HUES64 (cell line): ENCODE data around the gene CFAP61.
"Not testable (repeated sequence)": the region's sequence is repeated elsewhere in the genome, so short reads cannot be mapped to it uniquely, and the experiment has no call there.

Source experiments
- H3K27ac ChIP-seq: 2 replicates; pipeline ENCODE4 v1.7.0; 2013; ENCODE audit warnings: low read depth, low read length, inconsistent platforms
- H3K27me3 ChIP-seq: 2 replicates; pipeline ENCODE4 v1.6.1; 2013; ENCODE audit warnings: mild to moderate bottlenecking, low read length; ENCODE audit not compliant: insufficient read depth
- H3K36me3 ChIP-seq: 2 replicates; pipeline ENCODE4 v1.6.1; 2013; ENCODE audit warnings: mild to moderate bottlenecking, low read length; ENCODE audit not compliant: insufficient read depth
- H3K4me1 ChIP-seq: 2 replicates; pipeline ENCODE4 v1.6.1; 2013; ENCODE audit warnings: mild to moderate bottlenecking, low read length, moderate library complexity; ENCODE audit not compliant: insufficient read depth
- H3K4me3 ChIP-seq: 2 replicates; pipeline ENCODE4 v1.5.1; 2013; ENCODE audit warnings: mild to moderate bottlenecking, low read length, moderate library complexity
- H3K9ac ChIP-seq: 2 replicates; pipeline ENCODE4 v1.6.1; 2013; ENCODE audit warnings: mild to moderate bottlenecking, low read depth, low read length
- H3K9me3 ChIP-seq: 2 replicates; pipeline ENCODE4 v1.6.1; 2013; ENCODE audit warnings: low read depth, low read length; ENCODE audit not compliant: insufficient read depth
- WGBS: fragments of 150-250, 120-280 bp; methylation state at CpG from one replicate; pipeline ENCODE4 v1.1.7; 2013; ENCODE audit warnings: missing lambda C conversion rate; 5-methylcytosine and 5-hydroxymethylcytosine counted together

Gene CFAP61

DNA sequence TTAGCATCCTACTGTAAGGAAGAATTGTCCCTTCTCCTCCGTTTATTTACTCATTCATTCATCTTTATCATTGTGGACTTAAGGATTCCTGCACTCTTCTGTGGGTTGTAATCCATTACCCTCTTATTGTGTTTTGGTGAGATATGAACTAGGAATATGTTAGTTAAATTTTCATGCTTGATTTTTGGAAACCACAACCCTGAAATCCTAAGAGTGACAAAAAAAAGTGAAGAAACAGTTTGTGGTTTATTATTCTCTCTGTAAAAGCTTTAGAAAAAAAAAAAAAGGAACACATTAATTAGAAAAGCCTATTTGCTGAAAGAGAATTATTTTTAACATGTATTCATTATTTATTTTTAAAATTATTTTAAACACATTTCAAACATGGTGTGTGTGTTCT is 278.8 kb downstream of the CFAP61 start:
- H3K4me1 ChIP-seq = no peaks in the 10 kb centered on the region
- no peaks in the 10 kb centered on the region for H3K36me3 ChIP-seq
- H3K9me3 ChIP-seq = 0 out of 2 replicates have a peak, but pooled peaks cover 3% of the 10 kb centered on the region
- no peak overlapping the region for H3K27ac ChIP-seq
- H3K4me3 ChIP-seq = no peak overlapping the region
- no CpG with 5 or more reads among the region's 1 CpG for WGBS
- H3K27me3 ChIP-seq = no peaks in the 10 kb centered on the region
- H3K9ac ChIP-seq = no peak overlapping the region

DNA sequence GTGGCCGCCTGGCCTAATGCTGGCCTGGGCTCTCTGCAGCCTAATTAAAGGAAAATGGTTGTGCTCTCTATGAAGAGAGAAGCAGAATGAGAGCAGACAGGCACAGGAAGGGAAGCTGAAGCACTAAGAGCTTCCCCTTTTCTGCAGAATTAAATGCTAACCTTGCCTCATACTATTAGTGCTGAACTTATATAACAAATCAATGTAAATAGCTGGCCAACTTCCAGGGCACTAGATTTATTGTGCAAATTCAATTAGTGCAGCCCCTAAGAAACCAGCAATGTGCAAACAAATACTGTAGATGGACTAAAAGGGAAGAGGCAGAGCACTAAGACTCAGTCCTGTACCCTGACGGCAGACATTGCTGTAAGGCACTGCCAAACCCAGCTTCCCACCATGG is 279.5 kb downstream of the CFAP61 start:
- Histone ChIP-seq H3K4me3 (no peak overlapping the region), H3K27ac (no peak overlapping the region), H3K9ac (no peak overlapping the region), H3K4me1 (no peaks in the 10 kb centered on the region), H3K9me3 (0 out of 2 replicates have a peak, but pooled peaks cover 3% of the 10 kb centered on the region), H3K27me3 (no peaks in the 10 kb centered on the region), H3K36me3 (no peaks in the 10 kb centered on the region)
- 92% methylated on average over 2 of the region's 2 CpGs for WGBS

DNA sequence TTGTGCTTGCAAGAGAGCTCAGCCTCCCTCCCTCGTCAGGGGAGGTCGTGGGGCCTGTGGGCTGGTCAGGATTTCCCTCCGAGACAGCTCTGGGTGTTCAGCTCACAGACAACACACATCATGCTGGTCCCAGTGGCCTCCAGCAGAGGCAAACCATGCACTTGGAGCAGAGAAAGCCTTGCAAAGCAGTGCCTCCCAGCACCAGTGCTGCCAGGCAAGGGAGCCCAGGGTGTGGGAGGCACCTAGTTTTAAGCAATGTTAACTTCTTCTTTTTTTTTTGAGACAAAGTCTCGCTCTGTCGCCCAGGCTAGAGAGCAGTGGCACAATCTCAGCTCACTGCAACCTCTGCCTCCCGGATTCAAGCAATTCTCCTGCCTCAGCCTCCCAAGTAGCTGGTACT is 281.5 kb downstream of the CFAP61 start:
- Histone ChIP-seq H3K9me3 (0 out of 2 replicates have a peak, but pooled peaks cover 3% of the 10 kb centered on the region), H3K27me3 (no peaks in the 10 kb centered on the region), H3K27ac (no peak overlapping the region), H3K36me3 (no peaks in the 10 kb centered on the region), H3K4me3 (no peak overlapping the region), H3K4me1 (no peaks in the 10 kb centered on the region), H3K9ac (no peak overlapping the region)
- 94% methylated on average over 6 of the region's 6 CpGs for WGBS

DNA sequence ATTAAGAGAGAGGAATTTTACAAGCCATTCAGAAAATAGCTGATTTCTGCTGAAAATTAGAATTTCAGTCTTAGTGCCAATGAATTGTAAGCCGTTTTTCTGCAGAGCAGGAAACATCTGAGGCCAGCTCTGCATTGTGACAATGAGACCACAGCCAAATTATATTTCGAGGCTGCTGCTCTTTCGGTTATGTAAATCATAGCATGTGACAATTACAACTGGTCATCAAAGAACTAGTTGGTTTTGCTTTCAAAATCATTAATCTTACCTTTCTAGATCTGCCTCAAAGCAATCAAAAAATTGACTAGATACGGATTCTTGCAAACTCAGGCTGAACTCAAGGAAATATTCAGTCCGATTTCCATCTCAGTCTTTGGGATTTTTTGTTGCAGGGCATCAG is 282.2 kb downstream of the CFAP61 start:
- Histone ChIP-seq H3K27ac (no peak overlapping the region), H3K9ac (no peak overlapping the region), H3K4me3 (no peak overlapping the region), H3K36me3 (no peaks in the 10 kb centered on the region), H3K9me3 (0 out of 2 replicates have a peak, but pooled peaks cover 3% of the 10 kb centered on the region), H3K27me3 (no peaks in the 10 kb centered on the region), H3K4me1 (no peaks in the 10 kb centered on the region)
- 93% methylated on average over 5 of the region's 5 CpGs for WGBS

DNA sequence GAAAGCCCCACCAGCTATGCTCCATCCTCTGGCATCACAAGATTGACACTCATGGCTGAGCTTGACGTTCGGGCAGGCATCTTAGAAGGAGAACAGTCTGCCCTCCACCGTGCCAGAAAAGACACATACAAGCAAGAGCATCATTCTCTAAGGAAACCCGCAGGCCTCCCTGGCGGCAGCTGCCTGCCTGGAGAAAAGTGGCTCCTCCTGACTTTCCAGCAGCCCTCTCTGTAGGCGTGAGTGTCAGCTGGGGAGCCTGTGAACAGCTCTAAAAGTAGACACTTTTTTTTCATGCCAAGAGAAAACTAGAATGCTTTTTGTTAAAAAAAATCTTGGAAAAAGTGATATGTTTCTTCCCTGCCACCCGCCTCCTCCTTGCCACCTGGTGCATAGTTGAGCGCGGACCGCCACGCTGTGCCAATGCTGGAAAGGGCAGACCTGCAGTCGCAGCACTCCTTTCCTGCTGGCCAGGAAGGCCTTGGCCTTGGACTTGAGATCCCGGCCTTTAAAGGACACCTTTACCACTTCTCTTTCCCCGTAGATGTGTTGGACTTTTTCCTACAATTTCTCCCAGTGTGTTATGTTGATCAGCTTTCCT is 285.9 kb downstream of the CFAP61 start:
- H3K4me1 ChIP-seq = no peaks in the 10 kb centered on the region
- WGBS = 92% methylated on average over 14 of the region's 14 CpGs
- H3K4me3 ChIP-seq = no peak overlapping the region
- no peak overlapping the region for H3K9ac ChIP-seq
- no peaks in the 10 kb centered on the region for H3K36me3 ChIP-seq
- no peak overlapping the region for H3K27ac ChIP-seq
- H3K9me3 ChIP-seq = 0 out of 2 replicates have a peak, but pooled peaks cover 3% of the 10 kb centered on the region
- no peaks in the 10 kb centered on the region for H3K27me3 ChIP-seq

DNA sequence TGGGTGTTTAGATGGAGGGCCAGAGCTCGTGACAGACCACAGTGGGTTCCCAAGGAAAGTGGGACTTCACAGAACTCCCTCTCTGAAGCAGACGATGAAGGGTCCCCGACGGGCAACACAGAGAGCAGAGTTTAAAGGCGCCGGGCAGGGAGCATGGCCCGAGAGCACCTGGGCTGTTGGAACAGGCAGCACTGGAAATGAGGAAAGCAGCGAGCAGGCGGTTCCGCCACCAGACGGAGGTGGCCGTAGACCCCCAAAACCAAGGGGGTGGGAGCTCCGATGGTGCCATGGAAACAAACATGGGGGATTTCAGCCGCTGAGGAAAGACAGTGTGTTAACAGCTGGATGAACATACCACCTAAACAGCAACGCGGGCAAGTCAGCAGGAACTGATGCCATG is 288.1 kb downstream of the CFAP61 start:
- WGBS = 94% methylated on average over 16 of the region's 16 CpGs
- H3K27me3 ChIP-seq = no peaks in the 10 kb centered on the region
- H3K36me3 ChIP-seq = no peaks in the 10 kb centered on the region
- H3K9ac ChIP-seq = no peak overlapping the region
- H3K9me3 ChIP-seq = 0 out of 2 replicates have a peak, but pooled peaks cover 3% of the 10 kb centered on the region
- H3K4me1 ChIP-seq = no peaks in the 10 kb centered on the region
- no peak overlapping the region for H3K27ac ChIP-seq
- no peak overlapping the region for H3K4me3 ChIP-seq

DNA sequence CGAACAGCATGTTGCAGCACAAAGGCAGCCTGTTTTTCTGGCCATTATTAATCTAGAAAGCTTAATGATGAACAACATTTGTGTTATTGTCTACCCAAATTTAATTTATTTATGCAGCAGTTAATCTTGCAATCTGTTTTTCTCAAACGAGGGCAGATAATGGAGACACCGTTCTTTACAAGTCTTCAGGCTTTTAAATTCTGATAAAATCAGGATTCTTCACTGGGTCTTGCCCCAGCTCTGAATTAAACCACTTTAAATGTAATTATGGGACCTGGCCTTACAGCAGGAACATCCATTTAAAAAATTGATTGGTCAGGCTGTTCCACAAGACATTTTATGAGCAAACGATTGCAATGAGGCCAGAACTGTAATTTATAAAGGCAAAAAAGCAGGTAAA is 289.0 kb downstream of the CFAP61 start:
- WGBS = 93% methylated on average over 4 of the region's 4 CpGs
- H3K4me3 ChIP-seq = no peak overlapping the region
- no peak overlapping the region for H3K27ac ChIP-seq

DNA sequence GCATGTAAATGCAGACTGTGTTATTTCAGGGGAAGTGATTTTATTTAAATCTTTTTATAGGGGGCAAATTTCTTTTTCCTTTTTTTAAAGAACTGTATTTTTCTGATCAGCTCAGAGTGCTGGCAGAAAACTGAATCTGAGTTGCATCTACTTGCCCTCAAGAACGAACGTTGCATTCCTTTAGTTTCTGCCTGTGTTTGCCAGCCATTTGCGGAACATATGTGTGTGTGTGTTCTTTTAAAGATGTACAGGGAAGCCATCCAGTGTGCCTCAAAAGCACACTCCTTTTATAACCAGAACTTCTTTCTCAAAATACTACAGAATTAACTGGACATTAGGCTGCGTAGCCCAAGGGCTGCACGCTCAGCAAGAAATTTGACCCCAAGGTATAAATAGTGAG is 289.7 kb downstream of the CFAP61 start:
- 96% methylated on average over 5 of the region's 5 CpGs for WGBS
- H3K4me1 ChIP-seq = no peaks in the 10 kb centered on the region
- H3K36me3 ChIP-seq = no peaks in the 10 kb centered on the region
- no peaks in the 10 kb centered on the region for H3K9me3 ChIP-seq
- no peak overlapping the region for H3K4me3 ChIP-seq
- H3K27me3 ChIP-seq = no peaks in the 10 kb centered on the region
- H3K9ac ChIP-seq = no peak overlapping the region
- no peak overlapping the region for H3K27ac ChIP-seq

More for the DNA sequence above, 289.0 kb downstream of the CFAP61 start:
- Histone ChIP-seq H3K9ac (no peak overlapping the region), H3K27me3 (no peaks in the 10 kb centered on the region), H3K4me1 (no peaks in the 10 kb centered on the region), H3K9me3 (no peaks in the 10 kb centered on the region), H3K36me3 (no peaks in the 10 kb centered on the region)

DNA sequence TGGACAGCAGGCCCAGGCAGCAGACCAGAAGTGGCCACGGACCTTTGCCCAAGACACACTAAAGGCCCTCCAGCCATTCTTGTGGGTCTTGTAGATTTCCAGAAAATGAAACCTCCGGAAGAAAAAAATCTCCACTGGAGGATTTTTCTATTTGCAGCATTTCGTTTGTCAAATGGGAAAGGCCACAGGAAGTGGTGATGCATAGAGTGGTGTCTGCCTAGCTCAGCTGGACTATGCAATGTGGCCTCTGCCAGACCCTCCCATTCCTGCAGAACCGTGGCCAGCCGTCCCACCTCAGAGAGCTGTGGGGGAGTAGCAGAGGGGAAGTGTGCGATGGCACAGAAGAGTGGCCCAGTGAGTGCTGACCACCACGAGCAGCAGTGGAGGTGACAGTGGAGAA is 291.6 kb downstream of the CFAP61 start:
- 84% methylated on average over 7 of the region's 7 CpGs for WGBS
- Histone ChIP-seq H3K9me3 (no peaks in the 10 kb centered on the region), H3K4me3 (no peak overlapping the region), H3K27ac (no peak overlapping the region), H3K4me1 (no peaks in the 10 kb centered on the region), H3K9ac (no peak overlapping the region), H3K27me3 (no peaks in the 10 kb centered on the region), H3K36me3 (no peaks in the 10 kb centered on the region)

DNA sequence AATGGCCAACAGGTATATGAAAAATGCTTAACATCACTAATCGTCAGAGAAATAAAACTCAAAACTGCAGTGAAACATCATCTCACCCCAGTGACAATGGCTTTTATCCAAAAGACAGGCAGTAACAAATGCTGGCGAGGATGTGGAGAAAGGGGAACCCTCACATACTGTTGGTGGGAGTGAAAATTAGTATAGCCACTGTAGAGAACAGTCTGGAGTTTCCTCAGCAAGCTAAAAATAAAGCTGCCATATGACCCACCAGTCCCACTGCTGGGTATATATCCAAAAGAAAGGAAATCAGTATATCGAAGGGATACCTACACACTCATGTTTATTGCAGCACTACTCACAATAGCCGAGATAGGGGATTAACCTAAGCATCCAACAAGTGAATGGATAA is 292.1 kb downstream of the CFAP61 start:
- H3K36me3 ChIP-seq = no peaks in the 10 kb centered on the region
- no peak overlapping the region for H3K4me3 ChIP-seq
- no peak overlapping the region for H3K9ac ChIP-seq
- no peaks in the 10 kb centered on the region for H3K27me3 ChIP-seq
- H3K27ac ChIP-seq = no peak overlapping the region
- no peaks in the 10 kb centered on the region for H3K4me1 ChIP-seq
- 98% methylated on average over 3 of the region's 4 CpGs for WGBS
- no peaks in the 10 kb centered on the region for H3K9me3 ChIP-seq

DNA sequence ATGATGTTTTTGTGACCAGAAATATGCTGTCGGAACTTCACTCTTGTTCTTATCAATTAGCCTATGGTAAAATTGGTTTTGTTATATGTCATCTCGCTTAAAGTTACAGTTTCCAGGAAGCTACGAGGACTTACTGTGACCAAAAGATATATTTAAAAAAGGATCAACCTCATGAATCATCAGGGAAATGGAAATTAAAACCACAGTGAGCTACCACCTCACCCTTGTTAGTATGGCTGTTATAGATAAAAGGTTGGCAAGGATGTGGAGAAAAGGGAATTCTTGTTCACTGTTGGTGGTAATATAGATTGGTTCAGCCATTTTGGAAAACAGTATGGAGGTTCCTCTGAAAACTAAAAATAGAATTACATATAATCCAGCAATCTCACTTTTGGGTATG is 301.2 kb downstream of the CFAP61 start:
- Histone ChIP-seq H3K9ac (no peak overlapping the region), H3K27ac (no peak overlapping the region), H3K4me1 (no peaks in the 10 kb centered on the region), H3K9me3 (0 out of 2 replicates have a peak, but pooled peaks cover 2% of the 10 kb centered on the region), H3K4me3 (no peak overlapping the region), H3K36me3 (no peaks in the 10 kb centered on the region), H3K27me3 (peaks cover 3% of the 10 kb centered on the region; the same call in 1 of the 2 replicates)
- WGBS = 93% methylated on average over 1 of the region's 3 CpGs

DNA sequence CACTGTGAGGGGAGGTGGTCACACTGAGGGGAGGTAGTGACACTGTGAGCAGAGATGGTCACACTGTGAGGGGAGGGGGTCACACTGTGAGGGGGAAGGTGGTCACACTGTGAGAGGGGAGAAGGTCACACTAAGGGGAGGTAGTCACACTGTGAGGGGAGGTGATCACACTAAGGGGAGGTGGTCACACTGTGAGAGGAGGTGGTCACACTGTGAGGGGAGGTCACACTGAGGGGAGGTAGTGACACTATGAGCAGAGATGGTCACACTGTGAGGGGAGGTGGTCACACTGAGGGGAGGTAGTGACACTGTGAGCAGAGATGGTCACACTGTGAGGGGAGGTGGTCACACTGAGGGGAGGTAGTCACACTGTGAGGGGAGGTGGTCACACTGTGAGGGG is 303.2 kb downstream of the CFAP61 start:
- not testable (repeated sequence) for H3K9me3 ChIP-seq, H3K36me3 ChIP-seq, H3K9ac ChIP-seq, H3K4me1 ChIP-seq, H3K27ac ChIP-seq, H3K4me3 ChIP-seq
- H3K27me3 ChIP-seq = peaks cover 22% of the 10 kb centered on the region
